Stimulated activated CD4-positive, alpha-beta T cell treated with anti-CD3 and anti-CD28 coated beads, TNF-alpha, amount 100 ng/mL, for 48 hours (primary cell): Measurements from ENCODE around the gene TSR1.
"Not testable (repeated sequence)": the region's sequence is repeated elsewhere in the genome, so short reads cannot be mapped to it uniquely, and the experiment has no call there.

Source experiments
- DNase-seq, 3 donors: peaks; one replicate each; pipeline ENCODE4 v3.0.0-alpha.2; 2020; ENCODE audit warnings: low read depth in 3 of 3

The TSR1 gene

DNA sequence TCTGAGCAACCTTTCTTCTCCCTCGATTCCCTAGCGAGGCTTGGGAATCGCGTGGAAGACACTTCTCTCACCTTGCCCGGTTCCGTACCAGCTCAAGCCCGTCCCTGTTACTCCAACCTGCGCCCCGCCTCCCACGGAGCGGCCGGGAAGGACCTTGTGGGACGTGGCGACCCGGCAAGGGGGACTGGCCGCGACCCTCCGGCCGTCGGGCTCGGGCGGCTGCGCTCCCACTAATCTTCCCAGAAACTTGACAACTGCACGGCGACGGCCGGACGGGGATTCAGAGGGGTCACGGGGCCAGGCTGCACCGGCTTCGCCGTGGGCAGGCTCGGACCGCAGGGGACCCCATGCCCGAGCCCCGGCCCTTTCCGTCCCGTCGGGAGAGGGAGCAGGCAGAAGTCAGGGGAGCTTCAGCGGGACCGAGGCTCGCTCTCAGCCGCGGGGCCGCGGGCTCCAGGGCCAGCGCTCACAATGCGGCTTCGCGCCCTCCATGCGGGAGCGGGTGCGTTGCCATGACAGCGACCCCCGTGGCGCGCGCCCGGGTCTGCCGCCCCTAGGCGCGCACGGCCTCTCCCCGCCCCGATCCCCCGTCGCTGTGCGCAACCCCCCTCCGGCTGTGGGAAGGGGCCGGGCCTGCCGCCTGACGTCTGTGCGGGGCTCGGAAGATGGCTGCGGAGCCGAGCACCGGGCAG is 741 bp upstream of the TSR1 start, which contains the start of gene SGSM2:
Gene SGSM2 (plus strand): TSS at position 650 of the 692 bp plus-strand sequence. CDS start 188 bp downstream, outside the sequence.
- DNase-seq, result peak in 2 of 3 donors; percentile 38 to 49

GRCh38 chr17:2335726-2336214 is 487 bp downstream of the TSR1 start:
- no peak for DNase-seq

GRCh38 chr17:2331303-2331702 is 5.0 kb downstream of the TSR1 start:
- DNase-seq, result no peak

DNA sequence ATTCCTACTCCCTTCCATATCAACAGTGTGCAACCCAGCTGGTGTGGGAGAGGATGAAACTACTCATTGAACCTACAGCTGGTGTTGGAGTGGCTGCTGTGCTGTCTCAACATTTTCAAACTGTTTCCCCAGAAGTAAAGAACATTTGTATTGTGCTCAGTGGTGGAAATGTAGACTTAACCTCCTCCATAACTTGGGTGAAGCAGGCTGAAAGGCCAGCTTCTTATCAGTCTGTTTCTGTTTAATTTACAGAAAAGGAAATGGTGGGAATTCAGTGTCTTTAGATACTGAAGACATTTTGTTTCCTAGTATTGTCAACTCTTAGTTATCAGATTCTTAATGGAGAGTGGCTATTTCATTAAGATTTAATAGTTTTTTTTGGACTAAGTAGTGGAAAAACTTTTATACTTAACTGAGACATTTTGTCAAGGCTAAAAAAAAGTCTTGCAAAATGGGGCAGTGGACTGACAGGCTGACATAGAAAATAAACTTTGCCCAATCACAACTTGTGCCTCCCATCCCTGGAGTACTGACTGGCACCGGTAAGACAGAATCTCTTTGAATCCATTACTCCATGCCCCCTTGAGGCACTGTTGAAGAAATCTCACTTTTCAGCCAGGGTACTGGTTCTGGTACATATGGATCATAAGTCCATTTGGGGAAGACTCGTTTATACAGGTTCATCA is 12.5 kb downstream of the TSR1 start:
- DNase-seq, result no peak

GRCh38 chr17:2321399-2321798 is 14.9 kb downstream of the TSR1 start:
- no peak for DNase-seq

GRCh38 chr17:2319051-2319450 is 17.2 kb downstream of the TSR1 start:
- DNase-seq, result no peak

DNA sequence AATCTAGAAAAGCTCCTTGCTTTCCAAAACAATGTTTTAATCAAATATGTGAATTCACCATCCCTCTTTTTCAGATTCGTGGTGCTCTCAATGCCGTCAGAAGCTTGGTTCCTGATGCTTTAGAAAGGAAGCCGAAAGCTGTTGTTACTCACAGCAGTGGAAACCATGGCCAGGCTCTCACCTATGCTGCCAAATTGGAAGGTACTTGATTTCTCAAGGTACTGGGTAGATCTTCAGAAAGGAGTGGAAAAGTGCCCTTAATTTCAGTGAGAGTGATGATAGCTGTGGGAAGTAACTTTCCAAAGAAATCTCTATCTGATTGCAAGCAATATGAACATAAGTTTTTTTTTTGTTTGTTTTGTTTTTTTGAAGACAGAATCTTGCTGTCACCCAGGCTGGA is 18.5 kb downstream of the TSR1 start:
- DNase-seq, result no peak

GRCh38 chr17:2316916-2317205 is 19.4 kb downstream of the TSR1 start:
- DNase-seq, result not testable (repeated sequence)

DNA sequence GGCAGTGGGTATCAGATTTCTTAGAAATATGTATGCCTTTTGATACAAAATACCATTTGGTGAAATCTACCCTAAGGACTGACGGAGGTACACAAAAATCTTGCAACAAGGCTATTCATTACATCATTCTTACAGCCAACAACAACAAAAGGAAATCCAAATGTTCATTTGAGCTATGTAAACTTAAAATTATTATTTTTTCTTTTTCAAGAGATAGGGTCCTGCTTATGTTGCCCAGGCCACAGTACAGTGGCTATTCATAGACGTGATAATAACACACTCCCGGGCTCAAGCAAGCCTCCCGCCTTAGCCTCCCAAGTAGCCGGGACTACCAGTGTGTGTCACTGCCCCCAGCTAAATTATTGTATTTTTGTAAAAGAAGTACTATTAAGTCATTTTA is 23.5 kb downstream of the TSR1 start:
- no peak for DNase-seq

- DNase-seq, result no peak
Observed at GRCh38 chr17:2309338-2310154, 26.7 kb downstream of the TSR1 start.

- no peak for DNase-seq
Observed at GRCh38 chr17:2304931-2305330, 31.3 kb downstream of the TSR1 start.

GRCh38 chr17:2303204-2304188 is 32.8 kb downstream of the TSR1 start, which contains the start of the genes SMG6 and SRR:
Gene SMG6 (minus strand): TSS chr17:2303785. CDS start chr17:2303720, 65 bp downstream.
Gene SRR (plus strand): TSS chr17:2303950. CDS start chr17:2315561, 11,611 bp downstream.
- DNase-seq, result peak; percentile 90 to 94 (median 92)

DNA sequence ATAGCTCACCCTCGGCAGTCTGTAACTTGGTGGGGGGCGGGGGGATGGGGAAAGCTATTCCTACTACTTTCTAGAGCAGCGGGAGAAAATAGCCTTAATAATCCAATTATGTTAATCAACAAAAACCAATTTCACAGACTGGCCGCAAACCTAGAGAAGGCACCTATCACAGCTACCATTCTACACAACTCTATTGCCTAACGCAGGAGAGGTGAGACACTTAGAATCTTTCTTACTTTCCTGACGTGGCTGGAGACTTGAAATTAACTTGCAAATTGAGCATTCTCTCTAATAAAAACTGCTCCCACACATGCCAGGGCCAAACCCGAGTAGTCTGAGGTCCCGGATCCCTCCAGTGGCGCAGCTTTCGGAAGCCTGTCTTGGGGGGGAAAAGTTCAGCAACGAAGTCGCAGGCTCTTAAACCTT is 33.5 kb downstream of the TSR1 start:
- DNase-seq, result no peak

- no peak for DNase-seq
Observed at GRCh38 chr17:2299756-2300155, 36.5 kb downstream of the TSR1 start.

- DNase-seq, result no peak
Observed at GRCh38 chr17:2299136-2299535, 37.1 kb downstream of the TSR1 start.

DNA sequence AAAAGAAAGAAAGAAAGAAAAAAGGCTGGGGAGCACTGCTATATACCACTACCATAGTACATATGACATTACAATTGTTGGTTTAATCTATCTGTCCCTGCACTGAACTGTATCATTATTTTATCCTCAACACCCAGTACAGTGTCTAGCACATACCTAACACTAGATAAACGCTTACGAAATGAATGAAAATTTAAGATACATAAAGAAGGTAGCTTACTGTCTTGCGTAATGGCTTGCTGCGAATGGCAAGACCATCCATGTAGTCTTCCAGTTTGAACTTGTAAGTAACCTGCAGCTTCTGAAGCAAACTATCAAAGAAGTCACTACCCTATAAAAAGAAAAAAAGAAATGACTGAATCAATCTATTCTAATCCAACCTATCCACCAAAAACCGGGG is 39.2 kb downstream of the TSR1 start:
- DNase-seq, result no peak

GRCh38 chr17:2295575-2295974 is 40.7 kb downstream of the TSR1 start:
- DNase-seq, result no peak

- DNase-seq, result no peak
Observed at GRCh38 chr17:2292100-2292499, 44.2 kb downstream of the TSR1 start.

- DNase-seq, result no peak
Observed at GRCh38 chr17:2289878-2290478, 46.3 kb downstream of the TSR1 start.

DNA sequence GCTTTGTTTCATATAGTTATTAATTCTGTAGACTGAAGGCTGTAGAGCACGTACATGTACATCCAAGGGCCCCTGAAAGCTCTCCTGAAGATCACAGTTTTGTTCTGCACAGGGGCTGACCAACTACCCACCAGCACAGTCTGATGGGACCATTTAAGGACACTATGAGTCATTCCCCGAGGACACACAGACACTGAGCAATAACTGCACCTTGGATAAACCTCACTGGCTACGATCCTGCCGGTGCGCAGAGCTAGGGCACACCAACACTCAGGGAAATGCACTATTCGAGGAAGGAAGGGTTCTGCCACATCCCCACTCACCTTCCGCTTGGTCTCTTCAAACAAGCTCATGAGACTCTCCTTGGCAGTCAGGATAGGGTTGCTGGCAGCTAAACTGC is 53.0 kb downstream of the TSR1 start:
- DNase-seq, result no peak
